ENCODE data around the gene CLDND1.

DNA sequence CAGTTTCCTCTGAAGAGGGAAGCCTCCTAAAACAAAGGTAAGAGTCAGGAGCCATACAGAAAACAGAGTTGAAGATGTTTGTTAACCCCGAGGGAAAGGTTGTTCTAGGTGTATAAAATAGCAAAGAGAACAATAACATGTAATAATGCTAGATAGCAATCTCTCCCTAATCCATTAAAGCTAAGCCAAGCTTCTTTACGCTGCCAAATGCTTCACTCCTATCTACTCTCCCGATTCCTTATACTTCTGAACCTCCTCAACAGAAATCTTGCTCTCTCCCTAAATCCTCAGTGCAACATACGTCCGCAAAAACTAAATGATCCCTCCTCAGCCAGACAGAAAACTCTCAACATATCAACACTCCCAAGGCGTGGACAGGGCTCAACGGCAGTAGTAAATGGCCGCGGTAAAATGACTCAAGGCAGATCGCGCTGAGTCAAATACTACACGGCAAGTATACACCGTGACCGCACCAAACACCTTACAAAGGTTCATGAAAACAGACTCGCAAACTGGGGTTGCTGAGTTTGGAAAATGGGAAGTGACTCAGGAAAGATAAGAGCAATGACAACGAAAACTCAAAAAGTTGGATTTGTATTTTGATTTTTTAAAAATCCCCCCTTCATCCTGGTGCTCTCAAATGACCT is 682 bp downstream of the CLDND1 start:
- TF ChIP-seq, protein P1, sequence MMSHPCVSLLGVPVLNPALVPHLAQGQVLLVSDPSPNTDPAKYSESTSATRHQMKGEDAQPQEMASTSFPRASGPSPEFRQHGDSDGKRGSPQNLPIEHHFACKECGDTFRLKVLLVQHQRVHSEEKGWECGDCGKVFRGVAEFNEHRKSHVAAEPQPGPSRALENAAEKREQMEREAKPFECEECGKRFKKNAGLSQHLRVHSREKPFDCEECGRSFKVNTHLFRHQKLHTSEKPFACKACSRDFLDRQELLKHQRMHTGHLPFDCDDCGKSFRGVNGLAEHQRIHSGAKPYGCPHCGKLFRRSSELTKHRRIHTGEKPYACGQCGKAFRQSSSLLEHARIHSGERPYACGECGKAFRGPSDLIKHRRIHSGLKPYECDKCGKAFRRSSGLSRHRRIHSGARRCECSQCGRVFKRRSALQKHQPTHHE (CRISPR knock-in tag; IDR thresholded peaks at IDR 0.05; ENCODE audit: borderline replicate concordance): no peak
- TF ChIP-seq ZNF841 (CRISPR knock-in tag; IDR thresholded peaks at IDR 0.05; ENCODE audit: borderline replicate concordance) (no peak), ZBTB1 (CRISPR knock-in tag; IDR thresholded peaks at IDR 0.05; ENCODE audit: borderline replicate concordance) (no peak), KDM5A (IDR thresholded peaks at IDR 0.05; ENCODE audit: borderline replicate concordance, low read length) (no peak; the same call in 1 of the 2 replicates), MED13 (CRISPR knock-in tag; IDR thresholded peaks at IDR 0.05) (no peak; the same call in 1 of the 2 replicates), TARDBP (CRISPR knock-in tag; IDR thresholded peaks at IDR 0.05) (no peak), SRF (IDR thresholded peaks at IDR 0.05; ENCODE audit: low read depth, low read length) (no peak), ZNF34 (CRISPR knock-in tag; IDR thresholded peaks at IDR 0.05; ENCODE audit: borderline replicate concordance) (no peak)
- TF ChIP-seq, protein P2, sequence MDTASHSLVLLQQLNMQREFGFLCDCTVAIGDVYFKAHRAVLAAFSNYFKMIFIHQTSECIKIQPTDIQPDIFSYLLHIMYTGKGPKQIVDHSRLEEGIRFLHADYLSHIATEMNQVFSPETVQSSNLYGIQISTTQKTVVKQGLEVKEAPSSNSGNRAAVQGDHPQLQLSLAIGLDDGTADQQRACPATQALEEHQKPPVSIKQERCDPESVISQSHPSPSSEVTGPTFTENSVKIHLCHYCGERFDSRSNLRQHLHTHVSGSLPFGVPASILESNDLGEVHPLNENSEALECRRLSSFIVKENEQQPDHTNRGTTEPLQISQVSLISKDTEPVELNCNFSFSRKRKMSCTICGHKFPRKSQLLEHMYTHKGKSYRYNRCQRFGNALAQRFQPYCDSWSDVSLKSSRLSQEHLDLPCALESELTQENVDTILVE (CRISPR knock-in tag; IDR thresholded peaks at IDR 0.05): no peak

Data from HepG2 (cell line).